Measurements from ENCODE around the gene DMAC2L. TPM values are rescaled to one million over a fixed set of nuclear protein-coding genes. Genes with fewer than 3 reads are reported as not detected.

The DMAC2L gene
- total and polyA plus RNA-seq, 10 of the 15 experiments (the other 5 are each of a cell fraction or from before 2014, with no cell fraction given): 9.5 to 76.3 (median 28.2) TPM

DNA sequence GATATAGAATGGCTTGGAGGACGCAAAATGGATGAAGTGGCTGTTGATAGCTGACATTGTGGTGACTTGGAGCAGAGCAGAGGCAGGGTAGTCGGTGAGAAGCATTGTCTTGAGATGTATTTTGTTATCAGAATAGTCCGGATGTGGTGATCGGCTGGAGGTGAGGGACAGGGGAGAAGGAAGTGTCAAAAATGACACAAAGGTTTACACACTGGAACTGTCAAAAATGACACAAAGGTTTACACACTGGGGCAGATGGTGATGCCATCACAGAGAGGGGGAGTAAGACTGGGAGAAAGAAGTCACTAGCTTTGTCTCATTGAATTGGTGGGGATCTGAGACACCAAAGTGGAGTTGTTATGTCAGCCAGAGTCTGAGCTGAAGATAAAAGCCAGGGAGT is 54.5 kb downstream of the DMAC2L start:
- Histone ChIP-seq H3K27ac (ENCODE audit: control insufficient read depth, insufficient read depth) (no peak overlapping the region), H3K9me3 (replicated peaks; ENCODE audit: control insufficient read depth, insufficient read depth, low read length) (no peaks in the 10 kb centered on the region; the same call in 2 of the 3 replicates), H3K4me3 (no peak overlapping the region), H2AFZ (ENCODE audit: control insufficient read depth, low read depth, low read length) (no peak overlapping the region), H3K4me2 (ENCODE audit: control insufficient read depth, insufficient read depth) (no peak overlapping the region), H3K27me3 (replicated peaks in 1 of 2; ENCODE audit: control insufficient read depth in 2 of 2, insufficient read depth in 2 of 2, low read length in 1 of 2) (no peaks in the 10 kb centered on the region), H4K20me1 (ENCODE audit: control insufficient read depth, insufficient read depth) (no peaks in the 10 kb centered on the region), H3K4me1 (ENCODE audit: control insufficient read depth, insufficient read depth, low read length) (peaks cover 11% of the 10 kb centered on the region), H3K36me3 (ENCODE audit: control insufficient read depth in 2 of 2, insufficient read depth in 2 of 2, low read length in 1 of 2) (no peaks in the 10 kb centered on the region), H3K9ac (ENCODE audit: control insufficient read depth, insufficient read depth, low read length) (no peak overlapping the region), H3K79me2 (ENCODE audit: control insufficient read depth, insufficient read depth, low read length) (peaks cover 4% of the 10 kb centered on the region)
- FAIRE-seq: no peak
- ATAC-seq: no peak
- intact Hi-C loops (cut with micrococcal nuclease; ENCODE audit: unreplicated experiment): no loop called here
- ChIA-PET SMC1A (ENCODE audit: uncharacterized antibody, unreplicated experiment) (interaction anchor here (0.8 to 1.6 kb wide), 4 partner anchors 9 to 30 kb away, joined by 3 to 4 read pairs (median 3); partner anchors contain the start of gene CDKL1), RAD21 (ENCODE audit: unreplicated experiment) (interaction anchor here (2.7 kb wide), 1 partner anchor 22 kb away, joined by 7 read pairs; no protein-coding TSS in a partner anchor), POLR2A (interaction anchor here (0.6 kb wide), 1 partner anchor 148 kb away, joined by 4 read pairs; no protein-coding TSS in a partner anchor), CTCF (interaction anchor here (1.4 kb wide), 1 partner anchor 46 kb away, joined by 4 read pairs; no protein-coding TSS in a partner anchor)
- 95% methylated on average over 4 of the region's 4 CpGs for WGBS (ENCODE audit: insufficient coverage, insufficient replicate concordance, low lambda C conversion rate, missing lambda C conversion rate)
- BruUV-seq (replicated peaks): no TSS peak
- no peak for TF ChIP-seq IKZF1 (conservative IDR thresholded peaks at IDR 0.05)
- in situ Hi-C loops (cut with MboI): no loop called here
- DNase-seq (ENCODE audit: low read depth, low spot score): no peak

DNA sequence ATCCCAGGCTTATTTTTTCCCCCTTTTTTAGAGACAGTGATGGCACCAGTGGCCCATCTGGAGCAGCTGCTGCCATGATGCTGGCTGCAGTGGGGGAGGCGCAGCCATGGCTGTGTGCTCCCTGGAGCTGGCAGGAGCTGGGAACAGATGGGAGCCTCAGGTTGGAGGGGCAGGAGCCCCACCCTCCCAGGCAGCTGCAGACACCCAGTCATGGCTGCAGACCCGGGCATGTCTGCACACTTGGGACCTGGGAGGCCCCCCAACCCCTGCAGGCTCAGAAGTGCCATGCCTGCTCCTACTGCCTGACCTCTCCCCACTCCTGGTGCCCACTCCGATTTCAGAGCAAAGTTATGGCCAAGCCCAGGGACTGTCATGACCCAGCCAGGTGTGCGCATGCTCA is 59.4 kb downstream of the DMAC2L start:
- DNase-seq (ENCODE audit: low read depth, low spot score): no peak
- 77% methylated on average over 4 of the region's 4 CpGs for WGBS (ENCODE audit: insufficient coverage, insufficient replicate concordance, low lambda C conversion rate, missing lambda C conversion rate)
- H3K4me2 ChIP-seq (ENCODE audit: control insufficient read depth, insufficient read depth): no peak overlapping the region
- in situ Hi-C loops (cut with MboI) (no loop called here), intact Hi-C loops (cut with micrococcal nuclease; ENCODE audit: unreplicated experiment) (no loop called here)
- H3K4me1 ChIP-seq (ENCODE audit: control insufficient read depth, insufficient read depth, low read length): no peaks in the 10 kb centered on the region
- RAD21 ChIA-PET (ENCODE audit: unreplicated experiment): no interaction called here
- H2AFZ ChIP-seq (ENCODE audit: control insufficient read depth, low read depth, low read length): no peak overlapping the region
- H3K36me3 ChIP-seq (ENCODE audit: control insufficient read depth in 2 of 2, insufficient read depth in 2 of 2, low read length in 1 of 2): no peaks in the 10 kb centered on the region
- H3K9me3 ChIP-seq (replicated peaks; ENCODE audit: control insufficient read depth, insufficient read depth, low read length): no peaks in the 10 kb centered on the region; the same call in 2 of the 3 replicates
- FAIRE-seq: no peak
- no peak overlapping the region for H3K4me3 ChIP-seq
- POLR2A ChIA-PET: no interaction called here
- CTCF ChIA-PET: no interaction called here
- TF ChIP-seq ASH2L (IDR thresholded peaks at IDR 0.05; ENCODE audit: borderline replicate concordance, low read depth) (no peak), POU2F2 (IDR thresholded peaks at IDR 0.05; ENCODE audit: borderline replicate concordance, low read depth, low read length) (no peak), ZNF622 (IDR thresholded peaks at IDR 0.05) (no peak), TARDBP (IDR thresholded peaks at IDR 0.05; ENCODE audit: borderline replicate concordance) (no peak), YBX1 (IDR thresholded peaks at IDR 0.05) (no peak), SIX5 (IDR thresholded peaks at IDR 0.05; ENCODE audit: low read depth, low read length, severe bottlenecking) (no peak), RELA (IDR thresholded peaks at IDR 0.05; ENCODE audit: borderline replicate concordance, partially characterized antibody) (no peak), BHLHE40 (IDR thresholded peaks at IDR 0.05; ENCODE audit: borderline replicate concordance in 1 of 2, low read depth in 2 of 2, low read length in 1 of 2) (no peak), RB1 (IDR thresholded peaks at IDR 0.05; ENCODE audit: borderline replicate concordance) (no peak), ZSCAN29 (IDR thresholded peaks at IDR 0.05) (no peak), EED (IDR thresholded peaks at IDR 0.05; ENCODE audit: low read depth) (no peak)
- TF ChIP-seq, protein P1, sequence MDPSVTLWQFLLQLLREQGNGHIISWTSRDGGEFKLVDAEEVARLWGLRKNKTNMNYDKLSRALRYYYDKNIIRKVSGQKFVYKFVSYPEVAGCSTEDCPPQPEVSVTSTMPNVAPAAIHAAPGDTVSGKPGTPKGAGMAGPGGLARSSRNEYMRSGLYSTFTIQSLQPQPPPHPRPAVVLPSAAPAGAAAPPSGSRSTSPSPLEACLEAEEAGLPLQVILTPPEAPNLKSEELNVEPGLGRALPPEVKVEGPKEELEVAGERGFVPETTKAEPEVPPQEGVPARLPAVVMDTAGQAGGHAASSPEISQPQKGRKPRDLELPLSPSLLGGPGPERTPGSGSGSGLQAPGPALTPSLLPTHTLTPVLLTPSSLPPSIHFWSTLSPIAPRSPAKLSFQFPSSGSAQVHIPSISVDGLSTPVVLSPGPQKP (IDR thresholded peaks at IDR 0.05; ENCODE audit: low read depth, low read length): no peak
- TF ChIP-seq, protein P2, sequence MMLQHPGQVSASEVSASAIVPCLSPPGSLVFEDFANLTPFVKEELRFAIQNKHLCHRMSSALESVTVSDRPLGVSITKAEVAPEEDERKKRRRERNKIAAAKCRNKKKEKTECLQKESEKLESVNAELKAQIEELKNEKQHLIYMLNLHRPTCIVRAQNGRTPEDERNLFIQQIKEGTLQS (IDR thresholded peaks at IDR 0.05; ENCODE audit: borderline replicate concordance, extremely low read depth, low read depth, low read length): no peak
- TF ChIP-seq, protein P3, sequence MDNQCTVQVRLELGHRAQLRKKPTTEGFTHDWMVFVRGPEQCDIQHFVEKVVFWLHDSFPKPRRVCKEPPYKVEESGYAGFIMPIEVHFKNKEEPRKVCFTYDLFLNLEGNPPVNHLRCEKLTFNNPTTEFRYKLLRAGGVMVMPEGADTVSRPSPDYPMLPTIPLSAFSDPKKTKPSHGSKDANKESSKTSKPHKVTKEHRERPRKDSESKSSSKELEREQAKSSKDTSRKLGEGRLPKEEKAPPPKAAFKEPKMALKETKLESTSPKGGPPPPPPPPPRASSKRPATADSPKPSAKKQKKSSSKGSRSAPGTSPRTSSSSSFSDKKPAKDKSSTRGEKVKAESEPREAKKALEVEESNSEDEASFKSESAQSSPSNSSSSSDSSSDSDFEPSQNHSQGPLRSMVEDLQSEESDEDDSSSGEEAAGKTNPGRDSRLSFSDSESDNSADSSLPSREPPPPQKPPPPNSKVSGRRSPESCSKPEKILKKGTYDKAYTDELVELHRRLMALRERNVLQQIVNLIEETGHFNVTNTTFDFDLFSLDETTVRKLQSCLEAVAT (IDR thresholded peaks at IDR 0.05): no peak
- H3K9ac ChIP-seq (ENCODE audit: control insufficient read depth, insufficient read depth, low read length): no peak overlapping the region
- SMC1A ChIA-PET (ENCODE audit: uncharacterized antibody, unreplicated experiment): no interaction called here
- H3K79me2 ChIP-seq (ENCODE audit: control insufficient read depth, insufficient read depth, low read length): no peaks in the 10 kb centered on the region
- H3K27me3 ChIP-seq (replicated peaks in 1 of 2; ENCODE audit: control insufficient read depth in 2 of 2, insufficient read depth in 2 of 2, low read length in 1 of 2): no peaks in the 10 kb centered on the region
- H4K20me1 ChIP-seq (ENCODE audit: control insufficient read depth, insufficient read depth): no peaks in the 10 kb centered on the region
- no TSS peak for BruUV-seq (replicated peaks)
- no peak for ATAC-seq
- H3K27ac ChIP-seq (ENCODE audit: control insufficient read depth, insufficient read depth): no peak overlapping the region
